HG03558 (cell line): Measurements from ENCODE around the gene TCEA3.

Experiments
- ATAC-seq: cut with Tn5 transposase; IDR thresholded peaks from one replicate; pipeline ENCODE4 v1.9.1; 2021; ENCODE audit warnings: moderate number of reproducible peaks; ENCODE audit not compliant: unreplicated experiment; ENCODE audit errors: extremely low read depth

TCEA3 gene

DNA sequence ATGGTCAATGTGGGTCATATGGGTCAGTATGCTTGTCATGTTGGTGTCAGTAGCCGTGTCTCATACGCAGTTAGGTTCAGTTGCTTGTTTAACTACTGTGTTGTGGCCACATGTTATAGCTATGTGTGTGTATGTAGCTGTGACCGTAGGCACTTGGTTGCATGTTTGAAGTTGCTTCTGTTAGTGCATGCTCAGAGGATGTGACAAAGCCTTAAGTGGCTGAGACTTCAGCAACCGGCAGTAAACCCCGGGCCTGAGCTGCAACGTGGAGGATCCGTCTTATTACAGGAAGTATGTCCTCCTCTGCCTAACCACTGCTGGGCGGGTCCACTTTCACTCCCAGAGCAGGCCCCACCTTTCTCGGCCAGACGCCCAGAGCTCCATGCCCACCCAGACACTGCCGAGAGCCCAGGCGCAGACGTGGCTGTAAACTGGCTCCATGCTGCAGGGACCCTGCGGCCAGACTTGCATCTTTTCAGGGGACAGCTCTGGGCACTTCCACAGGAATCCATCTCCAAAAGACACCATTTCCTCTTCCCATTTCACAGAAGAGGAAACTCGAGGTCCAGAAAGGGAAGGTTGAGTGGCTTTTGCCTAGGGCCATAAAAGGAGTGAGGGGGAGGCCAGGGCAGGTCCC lies 2.2 kb downstream of the TCEA3 start:
- no peak for ATAC-seq

DNA sequence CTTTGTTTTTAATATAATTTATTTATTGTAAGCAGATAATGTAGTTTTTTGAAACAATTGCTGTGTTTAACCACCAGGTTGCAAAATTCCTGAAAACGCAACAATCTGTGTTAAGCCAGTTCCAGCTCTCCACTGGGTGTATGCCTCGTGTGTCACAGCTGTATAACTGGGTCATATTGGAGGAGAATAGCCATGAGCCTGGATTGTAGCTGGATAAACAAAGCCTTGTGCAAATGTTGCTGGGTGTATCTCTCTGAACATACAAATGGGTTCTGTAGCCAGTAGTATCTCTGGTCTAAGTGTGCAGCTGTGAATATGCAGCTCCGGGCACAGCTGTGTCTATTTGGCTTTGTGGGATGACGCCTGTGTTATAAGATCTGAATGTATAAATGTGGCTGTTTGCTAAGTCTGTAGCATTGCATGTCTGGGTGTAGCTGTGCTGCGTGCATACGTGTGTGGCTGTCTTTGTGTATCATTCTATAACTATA lies 2.8 kb downstream of the TCEA3 start:
- no peak for ATAC-seq

DNA sequence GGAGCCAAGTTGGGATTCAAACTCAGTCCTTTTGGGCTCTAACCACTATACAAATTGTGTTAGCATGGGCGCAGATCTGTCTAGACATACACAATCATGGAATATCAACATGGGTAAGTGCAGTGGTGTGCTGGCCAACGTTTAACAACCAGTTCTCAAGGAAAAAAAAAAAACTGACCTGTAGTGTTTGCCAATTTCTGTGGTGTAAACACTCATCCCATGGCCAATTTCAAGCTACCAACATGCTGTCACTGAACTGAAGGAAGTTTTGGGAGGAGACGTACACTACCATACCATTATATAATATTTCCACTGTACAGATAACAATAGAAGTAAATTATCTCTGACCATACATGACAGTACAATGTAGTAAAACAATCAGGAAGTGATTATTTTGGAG lies 3.2 kb downstream of the TCEA3 start:
- no peak for ATAC-seq

DNA sequence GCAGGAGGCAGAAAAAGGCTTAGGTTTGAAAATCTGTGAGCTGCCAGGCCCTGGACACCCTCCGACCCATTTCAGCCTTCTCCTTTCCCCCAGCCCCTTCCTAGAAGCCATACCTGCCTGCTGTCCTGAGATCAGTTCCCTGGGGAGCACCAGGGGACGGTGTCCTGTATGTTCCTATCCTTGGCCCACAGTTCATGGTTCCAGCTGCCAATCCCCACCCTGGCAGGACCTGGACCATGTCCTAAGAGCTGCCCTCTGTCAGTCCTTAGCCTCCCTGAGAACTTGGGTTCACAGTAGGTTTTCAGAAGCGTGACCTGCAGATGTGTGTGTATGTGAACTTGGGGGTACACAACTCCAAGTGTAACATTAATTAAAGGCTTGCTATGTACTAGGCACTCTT lies 3.8 kb downstream of the TCEA3 start:
- ATAC-seq: no peak

DNA sequence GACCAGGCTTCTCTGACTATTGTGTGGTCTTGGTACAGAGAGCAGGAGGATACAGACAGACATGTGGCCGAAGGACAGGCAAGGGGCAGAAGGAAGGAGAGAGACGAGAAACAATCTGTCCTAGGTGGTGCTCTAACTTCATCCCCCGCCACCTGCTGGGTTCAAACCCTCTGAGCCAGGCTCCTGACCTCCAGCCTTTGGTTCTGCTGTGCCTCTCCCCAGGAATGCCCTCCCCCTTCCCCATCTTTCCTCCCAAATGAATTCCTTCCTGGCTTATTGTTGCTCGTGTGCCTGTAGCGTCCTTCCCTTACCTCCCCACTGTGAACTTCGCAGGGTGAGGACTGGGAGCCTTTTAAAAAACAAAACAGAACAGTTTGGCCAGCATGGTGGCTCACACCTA lies 5.4 kb downstream of the TCEA3 start:
- no peak for ATAC-seq

DNA sequence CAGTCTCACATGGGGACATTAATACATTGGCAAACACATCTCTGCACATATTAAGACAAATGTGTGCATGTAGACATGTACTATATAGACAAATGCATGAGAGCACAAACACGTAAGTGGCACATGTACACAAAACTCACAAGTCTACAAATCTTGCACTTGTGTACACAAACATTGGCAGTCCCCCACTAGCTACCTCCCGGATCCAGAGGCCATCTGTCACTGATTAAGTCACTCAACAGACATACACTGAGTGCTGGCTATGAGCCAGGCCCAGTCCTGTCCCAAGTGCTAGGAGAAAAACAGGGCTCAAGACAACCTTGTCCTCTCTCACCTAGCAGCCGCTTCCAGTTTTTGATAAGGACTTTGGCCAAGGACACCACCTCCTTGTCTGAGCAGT lies 7.0 kb downstream of the TCEA3 start:
- ATAC-seq: no peak

DNA sequence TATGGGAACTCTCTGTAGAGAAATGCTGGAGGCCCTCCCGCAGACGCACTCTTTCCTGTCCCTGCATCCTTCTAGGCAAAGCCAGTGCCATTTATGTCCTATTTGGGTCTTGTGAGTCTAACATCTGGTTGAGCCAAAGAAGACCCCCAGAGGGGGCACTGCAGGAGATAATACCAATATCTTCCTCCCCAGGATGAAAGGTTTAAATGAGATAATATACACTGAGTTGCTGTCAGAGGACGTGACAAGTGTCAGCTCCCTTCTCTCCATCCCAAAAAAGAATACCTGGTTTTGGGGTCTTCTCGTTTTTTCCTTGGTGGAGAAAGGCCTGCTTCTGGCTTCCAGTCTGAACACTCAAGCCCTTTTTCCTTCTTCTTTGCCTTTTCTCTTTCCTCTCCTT lies 7.6 kb downstream of the TCEA3 start:
- ATAC-seq: no peak

DNA sequence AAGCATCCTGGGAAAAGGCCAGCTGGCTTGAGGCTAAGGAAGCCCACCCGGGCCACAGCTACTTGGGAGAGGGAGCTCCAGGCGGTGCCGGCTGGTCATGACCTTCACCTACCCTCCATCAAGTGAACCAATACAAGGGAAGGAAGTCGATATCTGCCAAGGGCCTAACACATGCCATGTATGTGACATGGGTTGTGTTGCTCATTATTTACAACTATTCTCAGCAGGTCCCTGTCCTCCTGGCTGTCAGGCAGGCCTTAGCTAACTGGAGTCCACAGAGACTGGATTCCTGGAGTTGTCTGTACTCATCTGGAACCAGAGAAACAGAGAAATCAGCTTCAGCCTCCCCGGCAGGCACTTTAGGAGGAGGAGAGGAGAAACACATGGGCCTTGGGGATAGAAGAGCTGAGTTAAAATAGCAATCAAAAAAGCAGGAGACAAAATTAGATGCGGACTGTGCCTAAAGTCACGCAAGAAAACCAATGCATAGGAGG lies 15.7 kb downstream of the TCEA3 start:
- ATAC-seq: no peak

DNA sequence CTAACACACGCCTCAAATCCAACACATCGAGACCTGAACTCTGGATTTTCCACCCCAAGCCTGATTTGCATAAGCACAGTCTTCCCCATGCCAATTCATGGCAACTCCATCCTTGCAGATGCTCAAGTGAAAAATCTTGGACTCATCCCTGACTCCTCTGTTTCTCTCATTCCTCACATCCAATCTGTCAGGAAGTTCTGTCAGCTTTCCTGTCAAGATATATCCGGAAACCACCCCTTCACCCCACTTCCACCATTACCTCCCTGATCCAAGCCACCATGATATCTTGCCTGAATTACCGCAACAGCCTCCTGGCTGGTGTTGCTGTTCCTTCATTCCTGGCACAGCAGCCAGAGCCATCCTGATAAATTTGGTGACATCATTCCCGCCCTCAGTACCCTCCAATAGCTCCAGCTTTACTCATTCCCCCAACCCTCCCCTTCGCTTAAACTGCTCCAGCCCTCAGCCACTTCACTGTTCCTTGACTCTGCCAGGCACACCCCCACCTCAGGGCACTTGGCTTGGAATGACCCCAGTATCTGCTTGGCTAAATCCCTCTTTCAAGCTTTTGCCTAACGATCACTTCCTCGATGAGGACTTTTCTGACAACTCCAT lies 17.4 kb downstream of the TCEA3 start:
- no peak for ATAC-seq

DNA sequence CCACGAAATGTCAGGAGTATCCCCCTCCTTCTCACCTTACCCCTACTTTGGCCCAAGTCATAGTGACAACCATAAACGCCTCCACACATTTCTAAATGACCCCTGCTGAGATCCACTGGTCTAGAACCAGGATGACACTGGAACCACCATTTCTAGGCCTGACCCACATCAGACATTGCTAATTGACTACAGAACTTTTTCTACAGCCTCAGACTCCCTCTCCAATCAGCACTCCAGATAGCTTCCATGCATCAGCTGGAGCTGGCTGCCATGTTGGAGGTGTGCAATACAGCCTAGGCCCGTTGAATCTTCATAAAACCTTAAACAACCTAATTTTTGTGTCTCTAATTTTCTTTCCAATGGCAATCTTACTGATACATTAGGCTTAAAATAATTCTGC lies 18.6 kb downstream of the TCEA3 start:
- no peak for ATAC-seq

DNA sequence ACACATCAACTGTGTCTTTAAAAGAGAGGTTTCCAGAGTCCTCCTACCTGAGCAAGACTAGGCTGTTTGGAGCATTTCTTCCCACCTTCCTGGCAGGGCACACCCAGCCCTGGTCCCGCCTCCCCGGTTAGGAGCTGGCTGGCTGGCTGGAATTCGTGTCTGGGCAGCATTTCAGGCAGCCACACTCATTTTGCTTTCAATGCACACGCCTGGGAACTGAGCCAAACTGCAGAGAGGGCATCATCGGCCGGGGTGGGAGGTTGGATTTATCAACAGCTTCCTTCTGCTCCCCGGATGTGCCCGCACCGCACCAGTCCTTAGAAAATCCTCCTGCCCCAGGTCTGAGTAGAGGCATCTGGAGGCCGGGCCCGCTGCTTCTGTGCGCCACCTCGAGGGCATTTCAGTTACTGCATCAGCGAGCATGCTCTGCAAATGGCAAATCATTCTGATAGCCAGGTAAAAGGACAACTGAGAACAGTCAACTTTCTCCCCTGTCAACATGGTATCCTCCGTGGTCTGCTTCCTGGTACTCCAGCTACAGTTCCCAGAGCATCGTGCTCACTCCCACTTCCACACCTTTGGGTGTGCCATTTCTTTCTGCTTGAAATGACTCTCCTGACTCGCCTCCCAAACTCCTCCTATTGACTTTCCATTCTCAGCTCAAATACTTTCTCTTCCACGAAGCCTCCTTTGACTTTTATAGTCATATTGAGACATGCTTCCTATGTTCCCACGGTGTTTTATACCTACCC lies 20.6 kb downstream of the TCEA3 start:
- ATAC-seq: no peak

DNA sequence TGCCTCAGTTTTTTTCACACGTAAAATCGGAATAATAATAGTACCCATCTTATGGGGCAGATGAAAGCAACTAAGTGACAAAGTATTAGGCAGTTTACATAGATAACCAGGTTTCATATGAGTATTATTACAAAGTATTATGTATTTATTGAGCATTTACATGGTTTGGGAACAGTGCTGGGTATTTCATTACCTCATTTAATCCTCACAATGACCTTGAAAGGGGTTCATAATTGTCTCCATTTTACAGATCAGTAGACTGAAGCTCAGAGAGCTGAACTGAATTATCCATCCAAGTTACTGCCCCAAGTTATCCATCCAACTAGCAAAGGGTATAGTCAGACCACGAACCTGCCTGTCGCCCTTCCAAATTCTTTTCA lies 21.2 kb downstream of the TCEA3 start:
- no peak for ATAC-seq

DNA sequence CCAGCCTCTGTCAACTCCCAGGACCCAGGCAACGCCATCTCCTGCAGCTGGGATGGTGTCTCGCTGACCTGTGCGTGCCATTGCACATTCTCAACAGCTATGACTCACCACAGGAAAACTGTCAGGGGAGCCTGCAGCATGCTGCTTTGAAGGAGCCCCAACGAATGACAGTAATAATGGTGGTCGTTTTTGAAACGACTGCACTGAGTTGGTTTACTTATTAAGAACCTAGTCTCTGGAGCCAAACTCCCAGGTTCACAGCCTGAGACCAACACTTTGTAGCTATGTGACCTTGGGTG lies 21.6 kb downstream of the TCEA3 start:
- ATAC-seq: no peak

DNA sequence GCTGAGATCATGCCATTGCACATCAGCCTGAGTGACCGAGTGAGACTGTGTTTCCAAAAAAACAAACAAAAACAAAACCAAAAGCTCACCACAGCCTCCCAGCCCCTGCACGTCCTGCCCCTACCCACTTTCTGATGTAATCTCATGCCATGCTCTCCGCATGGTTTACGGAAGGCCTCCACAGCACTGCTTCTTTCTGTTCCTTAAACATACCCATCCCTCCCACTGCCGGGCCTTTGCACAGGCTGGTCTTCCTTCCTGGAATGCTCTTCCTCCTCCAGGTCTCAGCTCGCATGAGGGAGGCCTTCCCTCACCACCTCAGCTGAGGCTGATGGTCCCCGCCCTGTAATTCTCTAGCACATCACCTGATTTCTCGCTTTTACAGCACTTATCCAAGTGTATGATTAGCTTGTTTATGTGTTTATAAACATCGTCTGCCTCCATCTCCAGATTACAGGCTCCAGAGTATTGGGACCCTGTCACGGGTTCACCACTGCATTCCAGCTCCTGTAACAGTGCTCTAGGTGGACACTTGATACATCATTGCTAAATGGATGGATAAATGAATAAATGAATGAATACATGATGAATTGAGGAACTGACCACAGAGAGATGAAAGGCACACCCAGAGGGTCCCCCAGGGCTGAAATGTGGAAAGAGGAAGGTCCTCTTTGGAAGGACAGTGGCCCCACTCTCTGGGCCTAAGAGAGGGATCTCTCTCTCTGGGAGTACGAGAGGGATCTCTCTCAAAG lies 22.1 kb downstream of the TCEA3 start:
- ATAC-seq: no peak

DNA sequence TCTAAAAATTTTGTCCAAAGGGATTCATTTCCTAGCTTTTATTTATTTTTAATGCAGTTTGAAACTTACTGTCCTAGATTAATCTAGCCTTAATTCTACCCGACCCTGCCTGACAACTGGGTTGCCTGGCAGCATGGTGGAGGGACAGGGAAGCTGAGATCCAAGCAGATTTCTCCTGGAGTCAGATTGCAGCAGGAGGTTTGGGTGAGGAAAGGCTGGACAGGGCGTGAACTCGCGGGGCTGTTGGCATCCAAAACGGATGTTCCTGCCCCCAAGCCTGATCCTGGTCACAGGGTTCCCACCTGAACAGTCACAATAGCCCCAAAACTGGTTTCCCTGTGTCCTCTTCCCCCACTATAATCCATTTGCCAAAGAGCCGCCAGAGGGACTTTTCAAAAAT lies 23.2 kb downstream of the TCEA3 start:
- no peak for ATAC-seq

DNA sequence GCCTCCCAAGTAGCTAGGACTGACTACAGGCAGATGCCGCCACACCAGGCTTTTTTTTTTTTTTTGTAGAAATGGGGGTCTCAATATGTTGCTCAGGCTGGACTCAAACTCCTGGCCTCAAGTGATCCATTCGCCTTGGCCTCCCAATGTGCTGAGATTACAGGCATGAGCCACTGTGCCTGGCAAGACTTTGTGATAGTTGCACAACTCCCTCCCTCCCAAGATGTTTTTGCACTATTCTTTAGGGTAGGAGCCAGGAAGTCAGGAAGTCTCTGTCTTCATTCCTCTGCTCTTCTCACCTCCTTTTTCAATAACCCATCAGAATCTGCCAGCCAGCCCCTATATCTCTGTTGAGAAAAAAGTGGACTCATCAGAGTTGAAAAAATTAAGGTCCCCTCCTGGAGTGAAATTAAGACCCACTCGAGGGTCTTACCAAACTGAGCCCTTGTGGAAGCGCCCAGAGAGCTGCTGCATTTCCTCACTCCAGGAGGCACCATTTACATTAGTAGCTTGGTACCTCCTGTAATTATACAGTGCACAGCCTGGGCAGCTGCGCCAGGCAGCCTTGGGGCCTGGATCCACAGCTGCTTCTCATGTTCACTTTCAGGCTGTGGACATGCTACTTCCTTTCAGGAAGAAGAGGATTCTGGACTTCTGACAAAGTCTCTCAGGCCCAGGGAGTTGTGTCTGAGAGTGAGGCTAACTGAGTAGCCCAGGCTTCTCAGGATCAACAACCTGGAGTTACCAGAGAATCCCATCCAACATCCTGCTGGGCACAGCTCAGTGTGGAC lies 24.0 kb downstream of the TCEA3 start:
- ATAC-seq: no peak

DNA sequence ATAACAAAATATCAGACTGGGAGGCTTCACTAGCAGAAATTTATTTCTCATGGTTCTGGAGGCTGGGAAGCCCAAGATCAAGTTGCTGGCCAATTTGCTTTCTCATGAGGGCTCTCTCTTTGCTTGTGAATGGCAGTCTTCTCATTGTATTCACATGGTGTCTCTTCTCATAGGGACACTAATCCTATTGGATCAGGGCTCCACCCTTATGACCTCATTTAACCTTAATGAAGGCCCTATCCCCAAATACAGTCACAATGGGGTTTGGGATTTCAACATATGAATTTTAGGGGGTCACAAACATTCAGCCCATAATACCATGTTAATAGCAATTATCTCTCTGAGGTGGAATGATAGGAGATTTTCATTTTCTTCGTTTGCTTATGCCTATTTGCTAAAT lies 25.3 kb downstream of the TCEA3 start:
- no peak for ATAC-seq

DNA sequence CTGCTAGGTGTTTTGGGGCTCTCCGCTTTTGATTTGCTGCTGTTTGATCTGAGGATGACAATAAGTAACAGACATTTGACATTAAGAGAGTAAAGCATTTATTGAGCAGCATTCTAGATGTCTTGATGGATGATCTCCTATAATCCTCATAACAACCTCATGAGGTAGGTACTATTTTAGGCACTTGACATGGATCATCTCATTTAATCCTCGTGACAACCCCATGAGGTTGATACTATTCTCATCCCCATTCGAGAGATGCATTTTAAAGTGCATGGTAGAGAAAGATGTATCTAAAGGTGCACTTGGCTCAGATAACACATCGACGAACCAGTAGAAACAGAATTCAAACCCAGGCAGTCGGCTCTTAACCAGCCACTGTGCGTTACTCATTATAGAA lies 26.6 kb downstream of the TCEA3 start:
- ATAC-seq: no peak

DNA sequence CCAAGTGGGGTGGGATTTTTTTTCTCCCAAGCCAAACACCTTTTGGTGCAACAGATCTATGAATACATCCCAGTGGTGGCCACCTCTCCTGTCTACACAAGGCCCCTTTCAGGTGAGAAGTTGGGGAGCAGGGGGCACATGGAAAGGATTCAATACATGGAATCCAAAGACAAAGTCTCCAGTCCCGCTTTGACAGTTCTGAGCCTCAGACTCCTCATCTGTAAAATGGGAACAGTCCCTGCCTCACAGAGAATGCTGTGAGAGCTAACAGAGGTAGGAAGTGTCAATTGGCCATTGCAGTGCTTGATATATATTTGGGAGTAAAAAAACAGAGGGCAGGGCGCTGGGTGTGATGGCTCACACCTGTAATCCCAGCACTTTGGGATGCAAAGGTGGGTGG lies 28.2 kb downstream of the TCEA3 start:
- no peak for ATAC-seq

DNA sequence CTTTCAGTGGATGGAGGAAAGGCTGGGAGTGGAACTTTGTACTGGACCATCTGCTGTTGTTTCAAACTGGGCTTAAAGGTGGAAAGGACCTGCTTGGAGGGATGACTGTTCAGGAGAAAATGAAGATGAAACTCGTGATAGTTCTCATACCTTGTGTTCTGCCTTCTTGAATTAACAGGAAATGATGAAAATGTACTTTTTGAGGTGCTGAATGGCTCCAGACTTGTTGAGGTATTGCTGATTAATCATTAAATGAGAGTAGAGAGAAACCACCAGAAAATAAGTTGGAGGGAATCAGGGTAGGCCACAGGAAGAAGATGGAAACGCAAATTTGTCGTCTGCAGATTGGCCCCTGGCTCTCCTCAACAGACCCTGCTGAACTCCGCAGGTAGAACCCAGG lies 28.7 kb downstream of the TCEA3 start:
- ATAC-seq: no peak
